Measurements from ENCODE around the gene HOPX. TPM values are rescaled to one million over a fixed set of nuclear protein-coding genes. Genes with fewer than 3 reads are reported as not detected.

HOPX gene
- total RNA-seq, 1 experiment from 2014 or later = 0.26 TPM

- TF ChIP-seq GTF2I (CRISPR knock-in tag; conservative IDR thresholded peaks at IDR 0.05) = no peak
- TF ChIP-seq ZNF416 (CRISPR knock-in tag; IDR thresholded peaks at IDR 0.05) = no peak
- TF ChIP-seq, protein P1, sequence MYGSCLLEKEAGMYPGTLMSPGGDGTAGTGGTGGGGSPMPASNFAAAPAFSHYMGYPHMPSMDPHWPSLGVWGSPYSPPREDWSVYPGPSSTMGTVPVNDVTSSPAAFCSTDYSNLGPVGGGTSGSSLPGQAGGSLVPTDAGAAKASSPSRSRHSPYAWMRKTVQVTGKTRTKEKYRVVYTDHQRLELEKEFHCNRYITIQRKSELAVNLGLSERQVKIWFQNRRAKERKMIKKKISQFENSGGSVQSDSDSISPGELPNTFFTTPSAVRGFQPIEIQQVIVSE (CRISPR knock-in tag; IDR thresholded peaks at IDR 0.05; ENCODE audit: borderline replicate concordance) = no peak
- TF ChIP-seq EMX1 (CRISPR knock-in tag; IDR thresholded peaks at IDR 0.05) = no peak
Observed at GRCh38 chr4:56656346-56656643, 24.8 kb downstream of the HOPX start (continued).

DNA sequence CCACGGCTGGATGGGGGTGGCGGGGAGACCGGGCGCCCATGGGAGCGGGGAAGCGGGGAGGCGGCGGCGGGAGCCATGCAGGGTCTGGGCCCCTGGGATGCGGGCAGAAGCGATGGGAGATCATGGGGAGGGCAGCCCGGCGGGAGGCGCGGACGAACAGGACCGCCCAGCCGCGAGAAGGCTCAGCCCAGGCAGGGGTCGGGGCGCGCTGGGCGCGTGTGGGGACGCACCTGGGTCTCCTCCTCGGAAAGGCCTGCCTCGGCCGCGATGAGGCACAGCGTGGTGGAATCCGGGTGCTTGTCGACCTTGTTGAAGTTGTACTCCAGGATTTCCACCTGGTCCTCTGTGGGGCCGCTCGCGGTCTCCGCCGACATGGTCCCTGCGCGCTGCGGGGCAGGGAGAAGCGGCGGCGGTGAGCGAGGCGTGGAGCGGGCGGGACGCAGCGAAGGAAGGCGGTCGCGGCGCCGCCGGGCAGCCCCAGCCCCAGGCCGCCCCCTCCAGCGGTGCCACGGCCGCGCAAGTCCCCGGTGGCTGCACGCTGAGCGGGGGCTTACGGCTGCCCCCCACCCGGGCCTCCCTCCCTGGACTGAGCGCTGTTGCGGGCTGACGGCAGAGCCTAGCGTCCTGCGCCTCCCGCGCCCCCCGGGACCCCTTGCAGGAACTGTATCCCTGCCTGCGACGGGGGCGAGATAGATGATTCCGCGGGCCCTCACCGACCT lies 25.3 kb downstream of the HOPX start:
- peaks cover 15% of the 10 kb centered on the region for H3K4me1 Mint-ChIP-seq
- POLR2A ChIA-PET = no interaction called here
- no peaks in the 10 kb centered on the region for H3K9me3 Mint-ChIP-seq
- peaks cover 96% of the 10 kb centered on the region for H3K27me3 Mint-ChIP-seq (ENCODE audit: low read depth)
- DNase-seq (ENCODE audit: low spot score) (peak; percentile 29), ATAC-seq (peak; percentile 33)
- TF ChIP-seq NR2C2 (CRISPR knock-in tag; IDR thresholded peaks at IDR 0.05) (no peak), USF1 (CRISPR knock-in tag; IDR thresholded peaks at IDR 0.05) (no peak), ZNF263 (CRISPR knock-in tag; IDR thresholded peaks at IDR 0.05; ENCODE audit: low read depth) (no peak), ARID4B (CRISPR knock-in tag; IDR thresholded peaks at IDR 0.05; ENCODE audit: borderline replicate concordance) (no peak), CBFB (CRISPR knock-in tag; IDR thresholded peaks at IDR 0.05; ENCODE audit: low read depth) (no peak), ZNF416 (CRISPR knock-in tag; IDR thresholded peaks at IDR 0.05) (no peak), MXD4 (CRISPR knock-in tag; IDR thresholded peaks at IDR 0.05; ENCODE audit: borderline replicate concordance) (no peak), RELA (CRISPR knock-in tag; IDR thresholded peaks at IDR 0.05; ENCODE audit: borderline replicate concordance) (no peak), GABPB1 (CRISPR knock-in tag; IDR thresholded peaks at IDR 0.05) (no peak), JAZF1 (CRISPR knock-in tag; IDR thresholded peaks at IDR 0.05) (no peak), SOX15 (CRISPR knock-in tag; IDR thresholded peaks at IDR 0.05) (no peak), FOXP1 (CRISPR knock-in tag; IDR thresholded peaks at IDR 0.05; ENCODE audit: borderline replicate concordance) (no peak)
- TF ChIP-seq, protein P1 (CRISPR knock-in tag; IDR thresholded peaks at IDR 0.05; ENCODE audit: borderline replicate concordance) = no peak
- TF ChIP-seq, protein P2, sequence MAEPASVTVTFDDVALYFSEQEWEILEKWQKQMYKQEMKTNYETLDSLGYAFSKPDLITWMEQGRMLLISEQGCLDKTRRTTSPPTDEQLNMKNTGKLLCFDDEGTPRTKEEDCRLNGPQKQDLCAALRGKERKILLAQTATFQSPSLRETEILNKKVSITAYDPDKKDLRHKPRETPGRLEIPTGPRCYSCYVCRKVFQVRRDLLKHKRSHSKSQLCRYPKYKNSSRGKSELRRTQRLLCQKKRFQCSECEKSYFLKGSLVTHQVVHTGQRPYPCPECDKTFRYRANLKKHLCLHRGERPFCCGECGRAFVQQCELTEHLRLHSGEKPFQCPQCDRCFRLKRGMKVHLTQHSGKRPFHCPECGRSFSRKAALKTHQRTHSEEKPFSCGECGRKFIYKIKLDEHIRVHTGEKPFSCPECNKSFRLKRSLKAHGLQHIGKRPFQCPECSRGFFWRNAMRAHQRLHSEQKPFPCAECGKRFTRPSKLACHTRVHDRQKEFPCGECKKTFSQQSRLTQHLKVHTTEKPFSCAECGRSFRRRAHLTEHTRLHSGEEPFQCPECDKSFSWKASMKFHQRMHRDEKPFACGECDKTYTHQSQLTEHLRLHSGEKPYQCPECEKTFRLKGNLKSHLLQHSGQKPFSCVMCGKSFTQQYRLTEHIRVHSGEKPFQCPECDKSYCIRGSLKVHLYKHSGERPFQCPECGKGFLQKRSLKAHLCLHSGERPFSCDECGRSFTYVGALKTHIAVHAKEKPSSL (CRISPR knock-in tag; conservative IDR thresholded peaks at IDR 0.05) = no peak
- TF ChIP-seq, protein P3, sequence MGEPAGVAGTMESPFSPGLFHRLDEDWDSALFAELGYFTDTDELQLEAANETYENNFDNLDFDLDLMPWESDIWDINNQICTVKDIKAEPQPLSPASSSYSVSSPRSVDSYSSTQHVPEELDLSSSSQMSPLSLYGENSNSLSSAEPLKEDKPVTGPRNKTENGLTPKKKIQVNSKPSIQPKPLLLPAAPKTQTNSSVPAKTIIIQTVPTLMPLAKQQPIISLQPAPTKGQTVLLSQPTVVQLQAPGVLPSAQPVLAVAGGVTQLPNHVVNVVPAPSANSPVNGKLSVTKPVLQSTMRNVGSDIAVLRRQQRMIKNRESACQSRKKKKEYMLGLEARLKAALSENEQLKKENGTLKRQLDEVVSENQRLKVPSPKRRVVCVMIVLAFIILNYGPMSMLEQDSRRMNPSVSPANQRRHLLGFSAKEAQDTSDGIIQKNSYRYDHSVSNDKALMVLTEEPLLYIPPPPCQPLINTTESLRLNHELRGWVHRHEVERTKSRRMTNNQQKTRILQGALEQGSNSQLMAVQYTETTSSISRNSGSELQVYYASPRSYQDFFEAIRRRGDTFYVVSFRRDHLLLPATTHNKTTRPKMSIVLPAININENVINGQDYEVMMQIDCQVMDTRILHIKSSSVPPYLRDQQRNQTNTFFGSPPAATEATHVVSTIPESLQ (CRISPR knock-in tag; IDR thresholded peaks at IDR 0.05) = no peak
- TF ChIP-seq, protein P4, sequence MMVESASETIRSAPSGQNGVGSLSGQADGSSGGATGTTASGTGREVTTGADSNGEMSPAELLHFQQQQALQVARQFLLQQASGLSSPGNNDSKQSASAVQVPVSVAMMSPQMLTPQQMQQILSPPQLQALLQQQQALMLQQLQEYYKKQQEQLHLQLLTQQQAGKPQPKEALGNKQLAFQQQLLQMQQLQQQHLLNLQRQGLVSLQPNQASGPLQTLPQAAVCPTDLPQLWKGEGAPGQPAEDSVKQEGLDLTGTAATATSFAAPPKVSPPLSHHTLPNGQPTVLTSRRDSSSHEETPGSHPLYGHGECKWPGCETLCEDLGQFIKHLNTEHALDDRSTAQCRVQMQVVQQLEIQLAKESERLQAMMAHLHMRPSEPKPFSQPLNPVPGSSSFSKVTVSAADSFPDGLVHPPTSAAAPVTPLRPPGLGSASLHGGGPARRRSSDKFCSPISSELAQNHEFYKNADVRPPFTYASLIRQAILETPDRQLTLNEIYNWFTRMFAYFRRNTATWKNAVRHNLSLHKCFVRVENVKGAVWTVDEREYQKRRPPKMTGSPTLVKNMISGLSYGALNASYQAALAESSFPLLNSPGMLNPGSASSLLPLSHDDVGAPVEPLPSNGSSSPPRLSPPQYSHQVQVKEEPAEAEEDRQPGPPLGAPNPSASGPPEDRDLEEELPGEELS (CRISPR knock-in tag; IDR thresholded peaks at IDR 0.05) = no peak
- peak overlapping the region; percentile 92 for H3K4me3 Mint-ChIP-seq
- H3K27ac Mint-ChIP-seq = no peak overlapping the region
- no peaks in the 10 kb centered on the region for H3K36me3 Mint-ChIP-seq
- CTCF ChIA-PET = interaction anchor here (1.0 to 1.9 kb wide), 5 partner anchors 9 to 181 kb away, joined by 4 to 9 read pairs (median 5); no protein-coding TSS in a partner anchor

Measured in WTC11 (cell line).